ENCODE data around the gene IPO9. TPM values are rescaled to one million over a fixed set of nuclear protein-coding genes. Genes with fewer than 3 reads are reported as not detected.

Gene IPO9
- total RNA-seq, 1 experiment from 2014 or later, result 80.6 TPM

GRCh38 chr1:201911826-201912571 lies 83.0 kb downstream of the IPO9 start:
- no peak for DNase-seq (ENCODE audit: low read depth, low spot score)
- peaks cover 3 to 6% of the 10 kb centered on the region in 2 experiments; a peak in 3 of 4 replicates for H3K4me1 ChIP-seq (ENCODE audit: control insufficient read depth in 1 of 2, insufficient read depth in 2 of 2, low read length in 2 of 2)
- no peaks in the 10 kb centered on the region for H3K36me3 ChIP-seq (ENCODE audit: control insufficient read depth in 1 of 2, insufficient read depth in 2 of 2, low read length in 2 of 2)
- RAD21 ChIA-PET (ENCODE audit: low non-redundant PET in 1 of 2, low total read pairs in 2 of 2, uncharacterized antibody in 2 of 2, unreplicated experiment in 2 of 2), result no interaction called here
- POLR2A ChIA-PET, result no interaction called here
- no peak for ATAC-seq
- H4K20me1 ChIP-seq (ENCODE audit: insufficient read depth), result no peaks in the 10 kb centered on the region
- H3K4me3 ChIP-seq (replicated peaks in 1 of 2; ENCODE audit: low read depth in 1 of 2, low read length in 2 of 2), result no peak overlapping the region
- H3K27ac ChIP-seq (ENCODE audit: low read depth, low read length), result no peak overlapping the region
- no peaks in the 10 kb centered on the region for H3K9me3 ChIP-seq (ENCODE audit: control insufficient read depth in 1 of 2, insufficient read depth in 1 of 2, low read depth in 1 of 2, low read length in 2 of 2)
- TF ChIP-seq, protein P1, sequence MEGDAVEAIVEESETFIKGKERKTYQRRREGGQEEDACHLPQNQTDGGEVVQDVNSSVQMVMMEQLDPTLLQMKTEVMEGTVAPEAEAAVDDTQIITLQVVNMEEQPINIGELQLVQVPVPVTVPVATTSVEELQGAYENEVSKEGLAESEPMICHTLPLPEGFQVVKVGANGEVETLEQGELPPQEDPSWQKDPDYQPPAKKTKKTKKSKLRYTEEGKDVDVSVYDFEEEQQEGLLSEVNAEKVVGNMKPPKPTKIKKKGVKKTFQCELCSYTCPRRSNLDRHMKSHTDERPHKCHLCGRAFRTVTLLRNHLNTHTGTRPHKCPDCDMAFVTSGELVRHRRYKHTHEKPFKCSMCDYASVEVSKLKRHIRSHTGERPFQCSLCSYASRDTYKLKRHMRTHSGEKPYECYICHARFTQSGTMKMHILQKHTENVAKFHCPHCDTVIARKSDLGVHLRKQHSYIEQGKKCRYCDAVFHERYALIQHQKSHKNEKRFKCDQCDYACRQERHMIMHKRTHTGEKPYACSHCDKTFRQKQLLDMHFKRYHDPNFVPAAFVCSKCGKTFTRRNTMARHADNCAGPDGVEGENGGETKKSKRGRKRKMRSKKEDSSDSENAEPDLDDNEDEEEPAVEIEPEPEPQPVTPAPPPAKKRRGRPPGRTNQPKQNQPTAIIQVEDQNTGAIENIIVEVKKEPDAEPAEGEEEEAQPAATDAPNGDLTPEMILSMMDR (IDR thresholded peaks at IDR 0.05 in 2 of 3, conservative IDR thresholded peaks at IDR 0.05 in 1 of 3; ENCODE audit: borderline replicate concordance in 1 of 3, insufficient read depth in 1 of 3, low read depth in 2 of 3, low read length in 2 of 3), result no peak
- no peak for TF ChIP-seq POLR2AphosphoS5 (IDR thresholded peaks at IDR 0.05; ENCODE audit: low read depth, low read length)
- TF ChIP-seq EZH2phosphoT487 (IDR thresholded peaks at IDR 0.05; ENCODE audit: borderline replicate concordance), result no peak
- TF ChIP-seq REST (IDR thresholded peaks at IDR 0.05; ENCODE audit: low read depth), result no peak
- TF ChIP-seq ATF3 (IDR thresholded peaks at IDR 0.05), result no peak
- no peak for TF ChIP-seq ZFX (IDR thresholded peaks at IDR 0.05)
- no peak for TF ChIP-seq ZNF274 (IDR thresholded peaks at IDR 0.05; ENCODE audit: low read depth, low read length)
- TF ChIP-seq TCF7L2 (IDR thresholded peaks at IDR 0.05; ENCODE audit: borderline replicate concordance, extremely low read depth, insufficient read depth, insufficient read length), result no peak
- no peak for TF ChIP-seq SIN3A (IDR thresholded peaks at IDR 0.05; ENCODE audit: low read depth)
- TF ChIP-seq CBX3 (IDR thresholded peaks at IDR 0.05; ENCODE audit: low read depth), result no peak
- no peak for TF ChIP-seq SRF (IDR thresholded peaks at IDR 0.05; ENCODE audit: low read depth)
- no peak for TF ChIP-seq MAX (IDR thresholded peaks at IDR 0.05)
- no peak for TF ChIP-seq YY1 (IDR thresholded peaks at IDR 0.05; ENCODE audit: extremely low read depth, insufficient replicate concordance, low read depth, low read length)
- no peak for TF ChIP-seq FOSL1 (IDR thresholded peaks at IDR 0.05; ENCODE audit: low read depth)
- no peak for TF ChIP-seq EGR1 (IDR thresholded peaks at IDR 0.05; ENCODE audit: low read depth)
- CTCF ChIA-PET, result no interaction called here
- H3K27me3 ChIP-seq (ENCODE audit: insufficient read depth, low read length), result no peaks in the 10 kb centered on the region
- BruUV-seq (replicated peaks), result no TSS peak
- H3K79me2 ChIP-seq (ENCODE audit: insufficient read depth, low read length), result no peaks in the 10 kb centered on the region
- H3K9me2 ChIP-seq (ENCODE audit: insufficient read depth), result no peaks in the 10 kb centered on the region
- H3K4me2 ChIP-seq (ENCODE audit: low read length), result no peak overlapping the region
- no peak overlapping the region for H3K9ac ChIP-seq (ENCODE audit: low read length)
- intact Hi-C loops (cut with micrococcal nuclease), result no loop called here
- H2AFZ ChIP-seq (ENCODE audit: low read depth, low read length, poor library complexity, severe bottlenecking), result no peak overlapping the region
